GM19193 (cell line): ENCODE results near the gene C20orf204.

ENCODE experiments used
- POLR2A ChIP-seq: IDR thresholded peaks from 4 replicates; pipeline ENCODE4 v1.6.1; 2011; ENCODE audit not compliant: insufficient read depth, insufficient read length; ENCODE audit errors: extremely low read depth

The C20orf204 gene

GRCh38 chr20:64067733-64068307, 31.8 kb downstream of the C20orf204 start:
- no peak for TF ChIP-seq POLR2A

DNA sequence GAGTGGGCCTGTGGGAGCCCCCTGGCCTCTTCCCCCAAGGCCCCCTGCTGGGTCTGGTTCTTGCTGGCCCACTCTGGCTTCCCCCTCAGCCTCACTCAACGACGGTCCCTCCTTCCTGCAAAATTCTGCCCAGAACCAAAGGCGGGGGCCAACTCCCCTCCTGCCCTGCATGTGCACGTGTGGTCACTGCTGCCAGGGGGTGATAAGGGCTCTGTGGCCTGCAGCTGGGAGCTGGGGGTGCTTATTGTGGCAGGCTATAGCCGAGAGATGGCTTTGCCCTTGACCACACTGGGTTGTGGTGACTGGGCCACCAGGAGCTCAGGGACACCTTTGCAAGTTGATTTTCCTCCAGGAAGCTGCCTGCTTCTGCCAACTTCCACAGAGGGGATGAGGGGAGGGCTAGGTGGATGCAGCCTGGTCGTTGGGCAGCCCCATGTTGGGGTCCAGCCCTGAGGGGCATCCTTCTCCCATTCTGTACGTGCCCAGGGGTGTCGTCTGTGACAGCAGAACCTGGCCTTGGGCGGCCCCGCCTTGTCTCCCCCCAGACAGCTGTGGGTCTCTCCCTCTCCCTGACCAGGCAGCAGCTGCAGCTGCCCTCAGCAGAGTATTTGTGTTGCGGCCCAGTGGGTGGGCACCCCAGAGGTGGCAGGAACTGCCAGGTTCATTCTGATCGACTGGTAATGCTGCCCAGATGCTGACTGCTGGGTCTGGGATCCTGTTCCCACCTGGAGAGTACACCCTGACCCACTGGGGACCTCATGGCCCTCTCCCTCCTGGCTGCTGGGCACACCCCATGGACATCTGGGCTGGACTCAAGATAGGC, 32.6 kb downstream of the C20orf204 start:
- peak; percentile 5 for TF ChIP-seq POLR2A

- peak; percentile 1 for TF ChIP-seq POLR2A
Measured at GRCh38 chr20:64069209-64069613, 33.2 kb downstream of the C20orf204 start.

DNA sequence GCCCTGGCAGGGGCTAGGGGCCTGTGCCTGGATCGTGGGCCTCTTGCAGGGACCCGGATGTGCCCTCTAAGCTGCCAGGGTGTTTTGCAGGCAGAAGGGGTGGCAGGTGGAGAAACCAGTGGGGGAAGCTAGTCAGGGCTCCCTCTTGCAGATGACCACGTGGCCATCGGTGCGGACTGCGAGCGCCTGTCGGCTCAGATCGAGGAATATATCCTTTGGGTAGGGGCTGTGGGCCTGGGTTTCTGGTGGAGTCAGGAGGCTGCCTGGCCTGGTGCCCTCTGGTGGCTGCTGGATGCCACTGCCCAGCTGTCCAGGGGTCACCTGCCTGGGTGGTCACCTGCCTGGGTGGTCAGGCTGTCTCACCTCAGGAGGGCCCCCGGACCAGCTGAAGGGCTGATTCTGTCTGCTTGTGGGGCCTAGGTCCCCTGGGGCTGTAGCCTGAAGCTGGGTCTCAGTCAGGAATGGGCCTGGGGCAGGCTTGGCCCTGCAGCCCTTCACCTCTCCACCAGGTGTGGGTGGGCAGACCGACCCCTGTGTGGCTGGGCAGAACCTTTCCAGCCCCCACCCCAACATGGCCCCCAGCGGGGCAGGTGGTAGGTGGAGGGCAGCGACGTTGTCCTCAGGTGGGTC, 33.7 kb downstream of the C20orf204 start:
- peak; percentile 5 for TF ChIP-seq POLR2A

- no peak for TF ChIP-seq POLR2A
Measured at GRCh38 chr20:64070244-64070993, 34.4 kb downstream of the C20orf204 start.

- TF ChIP-seq POLR2A = peak; percentile 30
Measured at GRCh38 chr20:64071341-64072332, 35.7 kb downstream of the C20orf204 start.

GRCh38 chr20:64072498-64073063, 36.6 kb downstream of the C20orf204 start:
- TF ChIP-seq POLR2A = no peak

DNA sequence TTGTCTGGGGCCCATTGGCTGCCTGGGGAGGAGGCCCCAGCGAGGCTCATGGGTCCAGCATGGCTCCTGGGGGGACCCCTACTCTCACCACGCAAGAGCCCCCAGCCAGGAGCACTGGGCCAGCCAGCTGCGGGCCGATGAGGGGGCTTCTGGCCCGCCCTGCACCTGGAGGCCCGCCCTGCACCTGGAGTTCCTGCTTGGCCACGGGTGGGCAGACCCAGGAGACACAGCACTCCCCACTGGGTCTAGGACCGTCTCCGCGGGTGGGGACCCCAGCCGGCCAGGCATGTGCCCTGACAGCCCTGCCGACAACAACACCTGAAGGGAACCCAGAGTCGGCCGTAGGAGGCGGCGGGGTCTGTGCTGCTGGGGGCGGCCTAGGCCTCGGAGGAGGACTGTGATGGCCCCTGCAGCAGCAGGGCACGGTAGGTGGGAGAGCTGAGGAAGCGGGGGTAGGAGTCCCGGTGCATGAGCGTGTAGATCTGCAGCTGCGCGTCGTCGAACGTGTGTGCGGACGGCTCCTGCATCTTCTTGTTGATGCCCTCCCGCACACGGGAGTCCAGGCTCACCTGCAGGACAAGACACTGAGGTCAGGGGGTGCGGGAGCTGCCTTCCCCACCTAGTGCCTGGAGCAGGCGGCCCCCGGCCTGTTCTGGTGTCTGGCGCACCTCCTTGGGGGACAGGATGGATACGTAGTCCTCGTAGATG, 37.6 kb downstream of the C20orf204 start:
- no peak for TF ChIP-seq POLR2A

- TF ChIP-seq POLR2A = no peak
Measured at GRCh38 chr20:64074184-64074789, 38.3 kb downstream of the C20orf204 start.

- no peak for TF ChIP-seq POLR2A
Measured at GRCh38 chr20:64074963-64075362, 39.0 kb downstream of the C20orf204 start.

DNA sequence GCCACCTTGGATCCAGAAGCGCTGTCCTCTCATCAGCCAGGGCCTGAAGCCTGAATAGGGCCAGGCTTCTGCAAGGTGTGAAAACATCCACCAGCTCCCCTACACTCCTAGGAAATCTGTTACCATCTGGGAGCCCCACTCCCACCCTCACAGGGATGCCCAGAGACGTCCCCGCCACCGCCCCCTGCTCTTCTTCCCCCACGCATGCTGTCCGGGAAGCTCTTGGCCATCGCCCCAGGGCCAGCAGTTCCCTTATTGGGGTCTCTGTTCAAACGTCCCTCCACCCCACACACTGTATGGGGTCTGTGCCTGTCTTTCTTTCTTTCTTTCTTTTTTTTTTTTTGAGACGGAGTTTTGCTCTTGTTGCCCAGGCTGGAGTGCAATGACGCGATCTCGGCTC, 39.6 kb downstream of the C20orf204 start:
- no peak for TF ChIP-seq POLR2A

DNA sequence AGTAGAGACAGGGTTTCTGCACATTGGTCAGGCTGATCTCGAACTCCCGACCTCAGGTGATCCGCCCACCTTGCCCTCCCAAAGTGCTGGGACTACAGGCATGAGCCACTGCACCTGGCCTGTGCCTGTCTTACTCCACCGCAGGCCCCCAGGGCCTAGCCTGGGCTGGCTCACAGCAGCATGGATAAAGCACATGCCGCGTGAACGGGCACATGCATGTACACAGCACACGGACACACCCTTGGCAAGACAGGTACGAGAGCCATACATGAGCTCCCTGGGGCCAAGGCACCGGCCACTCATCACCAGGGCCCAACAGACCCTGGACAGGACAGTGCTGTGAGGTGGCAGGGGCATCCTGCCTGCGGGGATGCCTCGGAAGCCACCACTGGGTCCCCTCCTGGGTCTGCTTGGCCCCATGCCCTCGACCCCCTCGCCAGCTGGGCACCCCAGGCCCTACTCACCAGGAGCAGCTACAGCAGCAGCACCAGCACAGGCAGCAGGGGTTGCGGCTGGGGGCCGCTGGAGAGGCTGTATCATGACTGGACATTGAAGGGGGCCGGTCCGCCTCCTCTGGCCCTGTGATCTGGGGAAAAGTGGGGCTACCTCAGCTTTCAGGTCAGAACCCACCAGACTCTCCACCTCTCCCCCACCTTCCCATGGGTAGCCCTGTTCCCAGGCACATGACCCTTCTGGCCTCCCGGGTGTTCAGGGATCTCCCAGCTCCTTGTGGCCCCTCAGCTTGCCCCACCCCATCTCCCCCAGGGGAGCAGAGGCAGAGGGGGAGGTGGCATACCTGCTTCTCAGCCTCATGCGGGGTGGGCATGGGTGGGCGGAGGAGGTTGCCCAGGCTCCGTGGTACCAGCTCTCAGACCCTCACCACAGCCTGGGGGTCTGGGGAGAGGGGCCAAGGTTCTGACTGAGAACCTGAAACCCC, 40.3 kb downstream of the C20orf204 start:
- no peak for TF ChIP-seq POLR2A
